Mucosa of gallbladder (tissue), 1 donor: ENCODE measurements around the gene WFDC2. TPM values are rescaled to one million over a fixed set of nuclear protein-coding genes. Genes with fewer than 3 reads are reported as not detected.

Source experiments
- DNase-seq: peaks from one replicate; pipeline ENCODE4 v3.0.0-alpha.2; 2020; ENCODE audit warnings: low spot score
- total RNA-seq: library from RNA; stranded (reverse); gene quantifications from one replicate; pipeline ENCODE4 v1.2.1, GENCODE V29; 2021
- donor health status: DM: no; HTN: no; CAD: no.

Gene WFDC2, protein sequence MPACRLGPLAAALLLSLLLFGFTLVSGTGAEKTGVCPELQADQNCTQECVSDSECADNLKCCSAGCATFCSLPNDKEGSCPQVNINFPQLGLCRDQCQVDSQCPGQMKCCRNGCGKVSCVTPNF
- total RNA-seq, result 144 TPM

DNA sequence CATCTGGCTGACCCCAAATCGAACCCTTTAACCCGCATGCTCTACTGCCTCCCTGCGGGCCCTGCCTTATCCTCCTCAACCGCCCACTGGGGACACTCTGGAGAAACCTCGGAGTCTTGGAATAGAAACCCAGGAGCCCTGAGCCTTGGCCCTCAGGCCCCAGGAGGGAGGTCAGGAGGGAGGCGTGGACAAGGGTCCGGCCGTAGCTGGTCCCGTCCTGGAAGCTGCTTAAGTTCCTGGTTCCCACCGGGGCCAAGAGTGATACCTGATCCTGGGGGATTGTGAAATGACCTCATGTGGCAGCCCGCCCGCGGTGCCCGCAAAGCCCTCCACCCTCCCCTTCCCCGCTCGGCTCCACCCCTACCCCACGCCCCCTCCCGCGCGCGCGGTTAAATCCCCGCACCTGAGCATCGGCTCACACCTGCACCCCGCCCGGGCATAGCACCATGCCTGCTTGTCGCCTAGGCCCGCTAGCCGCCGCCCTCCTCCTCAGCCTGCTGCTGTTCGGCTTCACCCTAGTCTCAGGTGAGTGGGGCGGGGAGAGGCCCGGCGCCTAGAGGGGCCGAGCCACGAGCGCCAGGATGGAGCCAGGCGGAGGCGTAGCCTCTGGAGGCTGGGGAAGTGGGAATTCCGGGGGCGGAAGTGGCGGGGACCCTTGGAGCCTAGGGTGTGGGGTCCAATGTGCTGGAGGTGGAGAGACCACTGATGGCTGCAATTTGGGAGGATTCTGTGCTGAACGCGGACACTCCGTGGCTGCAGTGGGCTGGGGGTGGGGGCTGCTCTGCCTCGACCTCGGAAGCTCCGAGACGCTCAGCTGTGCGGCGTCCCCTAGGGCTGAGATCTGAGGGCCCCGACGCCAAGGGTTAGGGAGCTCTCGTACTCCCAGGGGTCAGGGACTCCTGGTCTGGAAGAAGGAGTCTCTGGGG, at the start of gene WFDC2:
Gene WFDC2, plus strand, starts transcription at position 418 of the 926 bp plus-strand sequence. Its CDS starts 29 bp downstream, at position 447.
- DNase-seq, result no peak

DNA sequence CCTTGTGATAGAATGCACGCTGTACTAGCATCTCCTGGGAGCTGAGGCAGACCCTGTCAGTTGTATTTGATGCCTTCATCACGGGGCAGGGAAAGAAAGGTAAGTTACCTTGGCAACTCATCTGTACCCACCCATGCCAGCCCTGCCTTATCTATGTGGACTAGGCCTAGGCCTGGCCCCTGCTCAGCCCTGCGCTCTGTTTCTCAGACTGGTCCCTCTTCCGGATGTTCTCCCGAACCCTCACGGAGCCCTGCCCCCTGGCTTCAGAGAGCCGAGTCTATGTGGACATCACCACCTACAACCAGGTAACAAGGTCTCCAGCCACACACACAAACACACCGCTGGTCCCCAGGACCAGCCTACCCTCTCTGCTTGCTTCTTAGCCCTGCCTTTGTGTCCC, 49.4 kb upstream of the WFDC2 start:
- DNase-seq, result no peak

DNA sequence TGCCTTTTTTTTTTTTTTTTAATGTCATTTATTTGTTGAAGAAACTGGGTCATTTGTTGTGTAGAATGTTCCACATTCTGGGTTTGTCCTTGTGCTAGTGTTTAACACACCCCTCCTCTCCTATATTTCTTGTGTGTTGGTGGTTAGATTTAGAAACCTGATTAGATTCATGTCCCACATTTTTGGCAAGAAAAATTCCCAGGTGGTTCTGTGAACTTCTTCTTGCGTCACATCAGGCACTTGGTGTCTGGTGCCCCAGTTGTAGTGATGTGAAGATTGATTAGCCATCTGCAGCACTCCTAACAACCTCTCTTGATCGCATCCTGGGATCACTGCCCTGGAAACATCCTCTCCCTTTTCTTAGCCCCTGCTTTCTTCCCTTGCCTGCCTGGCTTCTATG, 45.9 kb upstream of the WFDC2 start:
- no peak for DNase-seq

DNA sequence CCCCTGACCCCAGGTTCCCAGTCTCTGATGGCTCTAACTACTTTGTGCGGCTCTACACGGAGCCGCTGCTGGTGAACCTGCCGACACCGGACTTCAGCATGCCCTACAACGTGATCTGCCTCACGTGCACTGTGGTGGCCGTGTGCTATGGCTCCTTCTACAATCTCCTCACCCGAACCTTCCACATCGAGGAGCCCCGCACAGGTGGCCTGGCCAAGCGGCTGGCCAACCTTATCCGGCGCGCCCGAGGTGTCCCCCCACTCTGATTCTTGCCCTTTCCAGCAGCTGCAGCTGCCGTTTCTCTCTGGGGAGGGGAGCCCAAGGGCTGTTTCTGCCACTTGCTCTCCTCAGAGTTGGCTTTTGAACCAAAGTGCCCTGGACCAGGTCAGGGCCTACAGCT, 44.0 kb upstream of the WFDC2 start:
- DNase-seq, result no peak

DNA sequence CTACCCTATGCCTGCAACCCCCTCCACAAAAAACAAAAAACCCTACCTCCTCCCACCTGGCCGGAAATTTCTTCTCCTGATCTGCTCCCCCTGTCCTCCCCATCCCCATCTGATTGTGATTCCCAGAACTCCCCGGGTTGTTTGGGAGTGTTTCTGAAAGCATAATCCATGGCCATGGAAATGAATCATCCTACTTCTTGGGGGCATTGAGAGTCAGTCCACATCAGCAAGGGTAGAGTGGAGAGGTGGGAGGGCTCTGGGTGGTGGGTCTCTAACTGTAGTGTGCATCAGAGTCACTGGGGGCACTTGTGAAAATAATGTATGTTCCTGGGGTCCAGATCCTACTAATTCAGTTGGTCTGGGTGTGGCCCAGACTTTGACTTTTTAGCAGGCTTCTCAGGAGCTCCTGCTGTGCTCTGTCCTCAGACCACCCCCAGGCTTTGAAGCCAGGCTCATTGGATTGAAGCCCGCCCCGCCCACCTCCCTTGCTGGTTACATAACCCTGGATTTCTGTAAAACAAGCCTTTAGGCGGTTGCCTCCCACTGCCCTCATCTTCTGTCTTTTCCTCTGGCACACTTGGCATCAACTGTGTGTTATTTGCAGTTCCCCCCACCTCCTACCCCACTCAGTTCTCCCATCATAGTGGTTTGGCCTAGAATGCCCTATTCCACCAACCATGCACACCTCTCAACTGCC, 43.1 kb upstream of the WFDC2 start:
- no peak for DNase-seq

DNA sequence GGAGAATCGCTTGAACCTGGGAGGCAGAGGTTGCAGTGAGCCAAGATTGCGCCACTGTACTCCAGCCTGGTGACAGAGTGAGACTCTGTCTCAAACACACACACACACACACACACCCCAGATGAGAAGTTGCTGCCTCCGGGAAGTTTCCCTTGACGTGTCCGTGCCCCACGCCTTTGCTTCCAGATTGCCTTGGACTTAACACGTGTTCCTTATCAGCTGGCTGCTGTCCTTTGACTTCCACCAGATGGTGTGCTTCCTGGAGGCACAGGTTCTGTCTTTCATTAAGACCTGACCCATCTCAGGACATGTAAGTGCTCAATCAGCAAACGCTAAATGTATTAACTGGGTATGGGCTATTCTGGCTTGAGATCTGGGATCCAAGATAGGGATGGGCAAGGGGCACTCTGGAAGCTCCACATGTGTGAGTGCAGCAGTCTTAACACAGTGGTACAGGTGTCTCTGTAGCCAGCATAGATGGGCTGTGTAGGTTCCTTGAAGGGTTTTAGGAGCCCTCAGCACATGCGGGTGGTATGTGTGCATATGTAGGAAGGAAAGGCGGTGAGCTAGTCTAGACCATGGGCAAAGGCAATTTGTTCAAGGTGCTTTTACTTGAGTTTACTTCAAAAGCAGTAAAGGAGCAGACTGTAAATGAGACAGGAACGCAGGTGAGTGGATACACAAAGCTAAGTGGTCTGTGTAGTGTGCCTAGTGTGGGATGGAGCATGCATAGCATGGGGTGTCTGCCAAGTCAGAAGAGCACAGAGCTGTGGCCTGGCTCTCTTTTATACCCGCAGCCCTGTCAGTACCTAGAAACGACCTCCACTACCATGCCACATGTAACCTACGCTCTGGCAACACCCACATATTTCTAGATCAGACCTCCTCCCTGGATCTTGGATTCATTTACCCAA, 42.1 kb upstream of the WFDC2 start:
- DNase-seq, result peak; percentile 74

DNA sequence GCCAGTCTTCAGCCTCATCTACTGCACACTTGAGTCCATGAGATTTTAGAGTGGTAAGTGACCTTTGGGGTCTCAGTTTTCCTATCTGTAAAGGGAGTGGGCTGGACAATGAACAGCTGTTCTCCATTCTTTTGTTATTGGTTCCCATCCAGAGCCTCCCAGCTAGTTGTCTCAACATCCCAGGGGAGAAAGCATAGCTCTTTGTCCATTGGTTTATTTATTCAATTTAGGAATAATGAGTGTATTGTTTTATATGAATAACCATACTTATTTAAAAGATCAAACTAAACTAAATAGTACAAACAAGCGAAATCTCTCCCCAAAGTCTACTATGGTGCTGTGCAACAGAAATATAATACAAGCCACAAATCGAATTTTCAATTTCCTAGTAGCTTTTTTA, 39.9 kb upstream of the WFDC2 start:
- DNase-seq, result no peak

DNA sequence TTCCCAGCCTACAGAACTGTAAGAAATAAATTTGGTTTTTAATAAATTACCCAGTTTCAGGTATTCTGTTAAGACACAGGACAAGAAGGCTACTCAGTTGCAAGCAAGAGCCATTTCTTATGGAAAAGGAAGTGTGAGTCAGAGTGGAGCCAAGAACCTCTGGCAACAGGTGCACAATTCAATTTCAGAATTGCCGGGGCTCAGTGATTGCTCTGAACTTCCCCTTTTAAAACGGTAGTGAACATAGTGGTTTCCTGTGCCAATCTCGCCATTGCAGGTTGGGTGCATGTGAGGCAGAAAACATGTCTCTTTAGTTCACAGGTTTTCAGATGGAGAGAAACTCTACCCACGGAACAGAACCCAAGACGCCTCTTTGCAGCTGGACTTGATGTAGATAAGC, 37.3 kb upstream of the WFDC2 start:
- DNase-seq, result no peak

DNA sequence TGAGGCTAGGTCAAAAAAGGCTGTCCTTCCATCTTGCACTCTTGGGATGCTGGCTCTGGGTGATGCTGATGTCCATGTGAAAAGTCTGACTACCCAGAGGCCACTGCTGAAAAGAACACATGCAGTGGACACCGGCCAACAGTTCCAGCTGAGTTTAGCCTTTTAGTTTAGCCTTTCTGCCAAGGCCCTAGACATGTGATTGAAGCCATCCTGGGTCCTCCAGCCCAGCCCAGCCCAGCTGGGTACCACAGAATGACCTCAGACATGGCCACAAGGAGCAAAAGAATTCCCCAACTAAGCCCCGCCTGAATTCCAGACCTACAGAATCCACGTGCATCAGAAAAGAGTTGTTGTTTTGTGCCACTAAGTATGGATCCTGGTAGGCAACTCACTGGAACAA, 36.2 kb upstream of the WFDC2 start:
- peak; percentile 53 for DNase-seq

DNA sequence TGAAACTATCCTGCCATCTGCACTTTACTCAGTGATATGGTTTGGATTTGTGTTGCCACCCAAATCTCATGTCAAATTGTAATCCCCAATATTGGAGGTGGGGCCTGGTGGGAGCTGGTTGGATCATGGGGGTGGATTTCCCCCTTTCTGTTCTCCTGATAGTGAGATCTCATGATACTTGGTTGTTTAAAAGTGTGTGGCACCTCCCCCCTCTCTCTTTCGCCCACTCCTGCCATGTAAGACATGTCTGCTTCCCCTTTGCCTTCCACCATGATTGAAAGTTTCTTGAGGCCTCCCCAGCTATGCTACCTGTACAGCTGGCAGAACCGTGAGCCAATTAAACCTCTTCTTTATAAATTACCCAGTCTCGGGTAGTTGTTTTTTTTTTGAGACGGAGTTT, 35.6 kb upstream of the WFDC2 start:
- DNase-seq, result no peak

DNA sequence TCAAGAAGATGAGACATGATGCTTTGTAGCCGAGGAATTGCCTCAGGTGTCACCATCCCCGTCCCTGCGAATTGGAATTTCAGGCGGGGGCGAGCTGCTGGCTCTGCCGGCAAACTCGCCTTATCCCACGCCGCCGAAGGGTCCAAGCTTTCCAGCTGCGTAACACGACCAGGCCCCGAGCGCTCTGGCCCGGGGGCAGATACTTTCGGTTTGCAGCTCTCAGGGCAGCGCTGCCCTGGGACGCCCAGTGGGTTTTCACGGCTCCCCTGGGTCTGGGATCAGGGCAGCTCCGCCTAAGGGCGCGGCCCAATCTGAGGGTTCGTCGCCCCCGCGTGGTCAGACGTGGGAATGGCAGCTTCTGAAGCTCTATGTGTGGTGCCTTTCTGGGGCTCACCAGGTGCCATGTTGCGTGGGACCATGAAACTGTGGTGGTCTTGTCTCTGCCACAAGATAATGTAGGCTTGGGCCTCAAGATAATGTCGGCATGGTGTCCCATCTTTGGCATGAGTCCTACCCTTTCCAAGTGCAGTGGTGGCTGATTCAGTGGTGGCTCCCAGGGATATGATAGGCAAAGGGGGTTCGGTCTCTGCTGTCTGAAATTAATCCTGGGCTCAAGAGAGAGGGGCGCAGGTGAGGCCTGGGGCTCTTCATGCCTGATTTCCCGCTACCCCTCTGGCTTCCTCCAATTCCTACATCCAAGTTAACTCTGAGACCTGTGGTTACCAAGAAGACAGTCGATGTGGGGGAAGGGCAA, 32.6 kb upstream of the WFDC2 start:
- peak; percentile 86 for DNase-seq

DNA sequence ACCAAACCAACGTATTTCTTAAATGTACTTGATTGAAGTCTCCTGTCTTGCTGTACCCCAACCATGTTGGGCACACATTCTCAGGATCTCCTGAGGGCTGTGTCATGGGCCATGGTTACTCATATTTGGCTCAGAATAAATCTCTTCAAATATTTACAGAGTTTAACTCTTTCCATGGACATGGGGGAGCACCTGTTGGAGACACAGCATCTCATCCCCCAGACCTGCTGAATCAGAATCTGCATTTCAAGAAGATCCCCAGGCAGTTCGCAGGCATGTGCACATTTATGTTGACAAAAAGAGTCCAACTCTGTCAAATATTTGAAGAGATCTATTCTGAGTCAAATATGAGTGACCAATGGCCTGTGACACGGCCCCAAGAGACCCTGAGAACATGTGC, 29.1 kb upstream of the WFDC2 start:
- no peak for DNase-seq

DNA sequence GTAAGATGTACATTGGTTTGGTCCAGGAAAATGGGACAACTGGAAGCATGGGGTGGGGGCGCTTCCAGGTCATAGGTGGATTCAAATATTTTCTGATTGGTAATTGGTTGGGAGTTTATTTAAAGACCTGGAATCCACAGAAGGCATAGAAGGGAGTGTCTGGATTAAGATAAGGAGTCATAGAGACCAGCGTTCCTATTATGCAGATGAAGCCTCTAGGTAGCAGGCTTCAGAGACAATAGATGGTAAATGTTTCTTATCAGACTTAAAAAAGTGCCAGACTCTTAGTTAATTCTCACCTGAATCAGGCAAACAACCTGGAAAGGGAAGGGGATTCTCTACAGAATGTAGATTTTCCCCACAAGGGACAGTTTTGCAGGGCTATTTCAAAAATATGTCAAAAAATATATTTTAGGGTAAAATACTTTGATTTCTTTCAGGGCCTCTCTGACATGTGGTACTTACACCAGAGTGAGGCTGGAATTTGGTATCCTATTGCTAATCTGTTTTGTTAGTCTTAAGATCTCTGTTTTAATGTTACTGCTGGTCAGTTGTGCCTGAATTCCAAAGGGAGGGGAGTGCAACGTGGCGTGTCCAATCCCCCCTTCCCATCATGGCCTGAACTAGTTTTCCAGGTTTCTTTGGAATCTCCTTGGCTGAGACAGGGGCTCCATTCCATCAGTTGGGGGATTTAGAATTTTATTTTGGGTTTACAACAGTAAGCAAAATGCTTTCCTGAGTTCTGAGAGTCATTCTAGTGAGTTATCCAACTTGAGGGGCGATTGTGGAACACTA, 28.5 kb upstream of the WFDC2 start:
- DNase-seq, result no peak

DNA sequence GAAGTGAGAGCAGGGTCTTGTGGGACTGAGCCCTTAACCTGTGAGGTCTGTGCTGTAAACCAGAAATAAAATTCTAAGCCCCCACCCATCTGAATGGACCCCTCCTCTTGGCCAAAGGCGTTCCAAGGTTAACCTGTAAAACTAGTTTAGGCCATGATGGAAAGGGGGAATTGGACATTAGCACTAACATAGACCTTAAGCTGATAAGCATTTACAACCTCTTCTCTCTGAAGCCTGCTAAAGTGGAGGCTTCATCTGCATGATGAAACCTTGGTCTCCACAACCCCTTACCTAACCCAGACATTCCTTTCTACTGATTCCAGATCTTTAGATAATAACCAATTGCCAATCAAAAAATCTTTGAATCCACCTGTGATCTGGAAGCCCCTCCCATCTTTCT, 27.8 kb upstream of the WFDC2 start:
- no peak for DNase-seq

DNA sequence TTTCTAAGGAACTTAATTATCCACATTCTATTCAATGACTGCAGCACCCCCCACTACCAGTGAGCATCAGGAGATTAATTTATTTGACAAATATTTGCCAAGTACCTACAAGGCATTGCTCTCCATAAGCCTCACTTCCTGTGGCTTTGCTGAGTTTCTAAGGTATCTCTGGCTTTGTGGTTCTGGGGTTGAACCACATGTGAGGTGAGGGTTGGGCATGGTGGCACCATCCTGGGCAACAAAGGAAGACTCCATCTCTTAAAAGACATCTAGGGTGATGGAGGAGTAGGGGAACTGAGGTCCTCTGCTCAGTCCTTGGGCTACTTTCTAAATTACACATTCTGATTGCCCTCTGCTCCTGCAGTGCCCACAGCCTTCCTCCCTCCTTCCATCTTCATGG, 25.5 kb upstream of the WFDC2 start:
- DNase-seq, result no peak

DNA sequence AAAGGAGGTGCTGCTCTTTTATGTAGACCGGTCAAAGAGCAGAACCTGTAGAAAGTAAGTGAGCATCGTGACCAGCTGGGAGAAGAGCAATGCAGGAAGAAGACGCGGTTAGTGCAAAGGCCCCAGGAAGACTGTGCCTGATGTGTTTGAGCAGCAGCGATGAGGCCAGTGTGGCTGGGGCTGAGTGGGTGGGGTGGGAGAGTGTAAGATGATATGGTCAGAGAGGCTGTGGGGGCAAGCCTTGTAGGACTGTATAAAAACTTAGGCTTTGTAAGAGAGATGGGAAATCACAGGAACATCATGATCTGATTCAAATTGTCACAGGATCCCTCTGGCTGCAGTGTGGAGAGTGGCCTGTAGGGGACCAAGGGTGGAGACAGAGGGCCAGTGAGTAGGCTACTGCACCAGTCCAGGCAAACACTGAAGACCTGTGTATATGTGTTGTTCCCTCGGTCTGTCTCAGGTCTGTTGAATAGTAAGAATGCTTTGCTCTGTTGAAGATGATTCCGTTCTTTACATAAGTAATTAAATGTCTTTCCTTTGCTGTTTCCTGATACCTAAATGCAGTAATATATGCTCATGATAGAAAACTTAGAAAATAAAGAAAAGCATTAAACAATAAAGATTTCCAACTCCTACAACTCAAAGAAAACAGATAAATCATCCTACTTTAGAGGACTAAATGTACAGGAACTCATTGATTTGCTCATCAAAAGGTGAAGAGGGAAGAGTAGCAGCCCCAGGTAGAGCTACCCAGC, 23.6 kb upstream of the WFDC2 start:
- no peak for DNase-seq

DNA sequence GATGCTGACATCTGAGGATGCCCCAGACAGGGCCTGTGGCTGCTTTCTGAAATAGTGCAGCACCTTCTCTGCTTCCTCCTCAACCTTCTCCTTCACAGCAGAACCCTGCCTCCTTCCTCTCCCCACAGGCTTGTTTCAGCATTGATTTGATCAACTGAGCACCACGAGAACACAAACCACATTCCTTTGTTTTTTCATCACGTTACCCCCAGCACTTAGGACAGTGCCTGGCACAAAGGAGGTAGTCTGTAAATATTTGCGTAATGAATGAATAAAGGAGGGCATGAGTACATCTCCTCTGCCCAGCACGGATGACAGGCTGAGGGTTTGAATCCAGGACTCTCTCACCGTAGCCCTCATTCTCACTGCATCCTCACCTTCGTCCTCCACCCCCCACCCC, 21.3 kb upstream of the WFDC2 start:
- peak; percentile 57 for DNase-seq

DNA sequence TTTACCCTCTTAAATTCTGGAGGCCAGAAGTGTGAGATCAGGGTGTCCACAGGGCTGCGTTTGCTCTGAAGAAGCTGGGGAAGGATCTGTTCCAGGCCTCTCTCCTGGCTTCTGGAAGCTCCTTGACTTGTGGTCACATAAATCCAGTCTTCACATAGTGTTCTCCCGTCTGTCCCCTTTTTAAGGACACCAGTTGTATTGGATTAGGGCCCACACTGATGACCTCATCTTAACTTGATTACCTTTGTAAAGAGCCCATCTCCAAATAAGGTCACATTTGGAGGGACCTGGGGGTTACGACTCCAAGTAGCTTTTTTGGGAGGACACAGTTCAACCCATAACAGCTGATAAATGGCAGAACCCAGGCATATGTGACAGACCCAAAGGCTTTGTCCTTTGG, 20.0 kb upstream of the WFDC2 start:
- DNase-seq, result no peak

DNA sequence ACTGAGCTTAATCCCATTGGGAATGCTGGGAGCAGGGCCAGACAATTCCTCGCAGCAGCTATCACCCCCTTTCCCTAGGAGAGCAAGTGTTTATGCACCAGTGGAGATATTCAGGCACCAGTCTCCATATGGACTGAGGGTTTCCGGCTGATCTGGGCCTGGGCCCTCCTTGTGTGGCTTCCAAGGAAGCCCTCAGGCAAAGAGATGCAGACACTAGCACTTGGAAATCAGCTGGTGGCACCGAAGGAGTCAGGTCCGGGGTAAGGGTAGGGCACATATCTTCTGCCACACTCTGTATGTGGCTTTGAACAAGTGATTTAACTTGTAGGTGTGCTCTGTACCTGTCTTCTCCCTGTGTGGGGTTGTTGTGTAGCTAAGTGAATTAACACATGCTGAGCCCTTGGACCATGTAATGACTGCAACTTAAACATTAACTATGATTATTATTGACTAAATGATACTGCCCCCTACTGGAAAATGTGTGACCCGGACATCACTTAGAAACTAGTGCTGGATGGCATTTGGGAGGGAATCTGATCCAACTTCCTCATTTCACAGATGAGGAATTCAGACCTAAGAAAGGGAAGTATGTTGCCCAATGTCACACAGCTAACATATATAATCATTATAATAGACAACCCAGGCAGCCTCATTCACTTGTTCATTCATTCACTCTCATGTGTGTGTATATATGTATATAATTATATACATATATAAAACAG, 19.3 kb upstream of the WFDC2 start:
- DNase-seq, result no peak
